GM21717 (cell line): Measurements from ENCODE around the gene ARMC7.
A peak's percentile ranks its signal among the peaks of the same experiment; 100 is the strongest.
"Not testable (repeated sequence)": the region's sequence is repeated elsewhere in the genome, so short reads cannot be mapped to it uniquely, and the experiment has no call there.

Experiments used
- ATAC-seq: cut with Tn5 transposase; IDR thresholded peaks from one replicate; pipeline ENCODE4 v1.9.1; 2021; ENCODE audit warnings: mild to moderate bottlenecking, moderate library complexity; ENCODE audit not compliant: unreplicated experiment

Gene ARMC7

DNA sequence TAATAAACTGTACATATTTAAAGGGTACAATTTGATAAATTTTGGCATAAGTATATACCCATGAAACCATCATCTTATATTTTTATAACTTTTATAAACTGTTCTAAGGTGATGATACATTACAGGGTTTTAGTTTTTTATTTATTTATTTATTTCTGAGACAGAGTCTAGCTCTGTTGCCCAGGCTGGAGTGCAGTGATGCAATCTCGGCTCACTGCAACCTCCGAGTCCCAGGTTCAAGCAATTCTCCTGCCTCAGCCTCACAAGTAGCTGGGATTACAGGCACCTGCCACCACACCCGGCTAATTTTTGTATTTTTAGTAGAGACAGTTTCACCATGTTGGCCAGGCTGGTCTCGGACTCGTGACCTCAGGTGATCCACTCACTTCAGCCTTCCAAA, 18.2 kb downstream of the ARMC7 start:
- not testable (repeated sequence) for ATAC-seq

DNA sequence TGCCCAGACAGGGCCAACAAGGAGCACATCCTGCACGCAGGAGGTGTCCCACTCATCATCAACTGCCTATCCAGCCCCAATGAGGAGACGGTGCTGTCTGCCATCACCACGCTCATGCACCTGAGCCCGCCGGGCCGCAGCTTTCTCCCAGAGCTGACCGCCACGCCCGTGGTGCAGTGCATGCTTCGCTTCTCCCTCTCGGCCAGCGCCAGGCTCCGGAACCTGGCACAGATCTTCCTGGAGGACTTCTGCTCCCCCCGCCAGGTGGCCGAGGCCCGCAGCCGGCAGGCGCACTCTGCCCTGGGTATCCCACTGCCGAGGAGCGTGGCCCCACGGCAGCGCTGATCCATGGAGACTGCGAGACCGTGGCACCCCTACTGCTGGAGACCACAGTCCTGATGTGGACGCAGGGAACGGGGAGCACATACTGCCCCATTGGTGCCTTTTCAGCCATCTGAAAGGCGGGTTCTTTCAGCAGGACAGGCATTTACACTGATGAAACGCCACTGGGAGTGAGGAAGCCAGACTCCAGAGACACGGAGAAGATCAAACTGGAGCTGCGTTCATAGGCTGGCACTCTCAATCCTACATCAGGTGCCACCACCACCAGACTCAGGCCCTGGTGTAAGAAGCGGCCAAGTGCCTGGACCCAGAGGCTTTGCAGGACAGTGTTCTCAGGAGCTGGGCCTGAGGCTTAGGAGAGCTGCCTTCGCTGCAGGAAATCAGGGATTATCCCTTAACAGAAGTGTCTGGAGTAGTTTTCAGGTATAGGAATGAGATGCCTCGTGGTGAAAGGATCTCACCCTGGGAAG, 19.1 kb downstream of the ARMC7 start:
- no peak for ATAC-seq

DNA sequence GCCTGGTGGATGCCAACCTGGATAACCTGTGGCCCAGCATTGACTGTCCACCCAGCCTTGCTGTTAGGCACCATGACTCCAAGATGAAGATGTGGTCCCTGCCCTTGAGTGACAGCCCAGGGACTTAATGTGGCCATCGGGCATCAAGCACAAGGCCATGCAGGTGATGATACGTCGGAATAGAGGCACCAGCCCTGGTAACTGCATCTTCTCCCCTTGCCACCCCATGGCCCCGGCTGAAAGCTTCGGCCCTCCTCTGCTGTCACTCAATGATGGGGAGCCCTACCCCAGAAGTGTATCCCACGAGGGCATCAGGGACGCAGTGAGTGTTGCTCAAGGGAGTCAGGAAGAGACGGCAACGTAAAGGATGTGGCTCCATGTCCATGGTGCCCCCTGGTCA, 19.8 kb downstream of the ARMC7 start:
- ATAC-seq: no peak

DNA sequence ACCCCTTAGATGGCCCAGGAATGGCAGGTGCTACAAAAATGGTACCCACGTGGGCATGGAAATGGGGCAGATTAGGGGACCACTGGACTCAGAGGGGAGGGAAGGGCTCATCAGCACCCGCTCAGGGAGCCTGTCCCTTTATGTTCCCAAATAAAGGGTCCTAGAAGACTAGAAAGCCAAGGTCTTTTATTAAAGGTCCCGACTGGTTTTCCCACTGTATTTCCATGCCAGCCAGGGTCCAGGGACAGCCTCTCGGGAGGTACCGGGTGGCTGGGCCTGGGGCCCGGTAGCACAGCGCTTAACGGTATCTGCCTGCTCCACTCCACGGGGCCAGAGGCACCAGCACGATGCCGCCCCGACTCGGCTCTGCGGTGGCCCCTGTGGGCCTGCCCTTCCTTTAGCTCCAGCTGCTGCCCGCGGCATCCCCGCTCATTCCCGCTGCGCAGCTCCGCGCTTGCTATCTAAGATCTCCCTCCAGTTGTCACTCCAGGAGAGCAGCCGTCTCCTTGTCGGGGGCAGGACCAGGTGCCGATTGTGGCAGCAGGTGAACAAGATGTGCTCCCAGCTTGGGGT, 20.4 kb downstream of the ARMC7 start:
- ATAC-seq: no peak

DNA sequence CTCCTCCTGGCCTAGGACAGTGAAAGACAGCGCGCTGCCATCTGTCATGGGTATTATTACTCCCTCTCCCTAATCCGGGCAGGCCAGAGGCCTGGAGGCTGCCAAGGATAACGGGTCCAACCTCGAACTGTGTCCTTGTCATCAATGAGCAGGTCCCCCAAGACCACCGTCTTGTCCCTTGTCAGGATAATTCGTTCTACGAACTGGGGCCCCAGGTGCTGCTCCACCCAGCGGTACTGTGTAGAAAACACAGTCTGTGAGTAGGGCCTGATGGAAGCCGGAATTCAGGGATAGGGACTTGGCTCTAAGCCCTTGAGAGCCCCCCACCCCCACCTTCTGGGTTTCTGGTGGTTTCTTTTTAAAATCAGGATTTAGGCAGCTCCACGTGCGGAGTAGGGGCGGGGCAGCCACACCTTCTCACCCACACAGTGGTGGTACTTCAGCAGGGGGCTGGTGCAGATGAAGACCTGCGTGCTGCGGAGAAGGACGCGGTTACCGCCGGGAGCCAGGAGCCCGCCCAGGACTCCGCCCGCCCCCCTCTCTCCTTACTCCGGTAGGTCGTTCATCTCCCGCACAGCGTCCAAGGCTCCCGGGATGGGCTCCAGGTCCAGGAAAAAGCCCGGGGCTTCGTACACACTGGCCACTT, 21.0 kb downstream of the ARMC7 start:
- peak; percentile 22 for ATAC-seq

DNA sequence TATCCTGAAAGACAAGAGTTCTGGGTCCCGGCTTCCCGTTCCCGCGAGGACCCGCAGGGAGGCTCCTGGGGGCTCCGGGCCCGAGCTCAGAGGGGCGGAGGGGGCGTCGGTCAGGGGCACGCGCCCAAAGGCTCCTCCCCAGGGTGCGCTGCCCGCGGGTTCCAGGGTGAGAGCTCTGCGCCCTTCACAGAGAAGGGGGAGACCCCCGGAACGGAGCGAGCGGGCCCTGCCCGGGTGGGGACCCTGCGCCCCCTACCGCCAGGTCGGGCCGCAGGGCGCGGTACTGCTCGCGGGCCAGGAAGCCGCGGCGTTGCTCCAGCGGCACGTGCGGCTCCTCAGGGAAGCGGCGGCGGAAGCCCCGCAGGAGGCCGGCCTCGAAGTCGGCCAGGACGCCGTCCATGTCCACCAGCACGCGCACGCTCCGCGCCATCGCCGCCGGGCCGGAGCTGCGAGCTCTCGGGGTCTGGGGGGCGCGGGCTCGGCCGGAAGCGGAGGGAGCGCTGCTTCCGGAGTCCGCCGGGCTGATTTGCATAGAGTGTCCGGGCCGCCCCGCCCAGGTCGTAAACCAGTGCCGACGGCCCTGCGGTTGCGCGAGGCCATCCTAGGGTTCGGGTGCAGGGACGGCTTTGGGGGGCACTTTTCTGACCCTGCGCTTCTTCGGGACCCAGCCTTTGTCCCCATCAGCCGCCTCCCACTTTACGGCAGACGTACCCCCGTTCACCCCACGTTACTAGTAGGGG, 21.7 kb downstream of the ARMC7 start, which contains the start of gene NT5C:
Gene NT5C, minus strand, starts transcription at position 465 of the 740 bp plus-strand sequence. Its CDS starts 35 bp downstream, at position 430.
- ATAC-seq: peak; percentile 67

DNA sequence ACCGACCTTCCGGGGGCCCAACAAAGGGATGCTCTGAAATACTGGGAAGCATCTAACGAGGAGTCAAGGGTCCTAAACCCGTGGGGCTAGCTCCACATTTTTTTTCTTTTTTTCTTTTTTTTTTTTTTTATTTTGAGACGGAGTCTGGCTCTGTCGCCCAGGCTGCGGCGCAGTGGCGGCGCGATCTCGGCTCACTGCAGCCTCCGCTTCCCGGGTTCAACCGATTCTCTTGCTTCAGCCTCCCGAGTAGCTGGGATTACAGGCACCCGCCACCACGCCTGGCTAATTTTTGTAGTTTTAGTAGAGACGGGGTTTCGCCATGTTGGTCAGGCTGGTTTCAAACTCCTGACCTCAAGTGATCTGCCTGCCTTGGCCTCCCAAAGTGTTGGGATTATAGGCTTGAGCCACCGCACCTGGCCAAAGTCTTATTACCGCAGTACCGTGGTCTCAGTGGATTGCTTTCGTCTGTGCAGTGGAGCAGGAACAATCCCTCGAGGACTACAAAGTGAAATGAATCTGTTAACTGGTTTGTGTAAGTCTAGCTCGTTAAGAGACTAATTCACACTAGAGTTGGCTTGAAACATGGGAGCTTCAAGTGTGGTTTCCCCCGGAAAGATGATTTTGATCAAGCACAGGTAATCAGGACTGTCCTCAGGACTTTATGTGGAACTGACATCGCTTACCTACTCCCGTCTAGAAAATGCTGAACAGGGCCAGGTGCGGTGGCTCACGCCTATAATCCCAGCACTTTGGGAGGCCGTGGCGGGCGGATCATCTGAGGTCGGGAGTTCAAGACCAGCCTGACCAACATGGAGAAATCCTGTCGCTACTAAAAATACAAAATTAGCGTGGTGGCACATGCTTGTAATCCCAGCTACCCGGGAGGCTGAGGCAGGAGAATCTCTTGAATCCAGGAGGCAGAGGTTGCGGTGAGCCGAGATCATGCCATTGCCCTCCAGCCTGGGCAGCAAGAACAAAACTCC, 22.5 kb downstream of the ARMC7 start:
- ATAC-seq: not testable (repeated sequence)

DNA sequence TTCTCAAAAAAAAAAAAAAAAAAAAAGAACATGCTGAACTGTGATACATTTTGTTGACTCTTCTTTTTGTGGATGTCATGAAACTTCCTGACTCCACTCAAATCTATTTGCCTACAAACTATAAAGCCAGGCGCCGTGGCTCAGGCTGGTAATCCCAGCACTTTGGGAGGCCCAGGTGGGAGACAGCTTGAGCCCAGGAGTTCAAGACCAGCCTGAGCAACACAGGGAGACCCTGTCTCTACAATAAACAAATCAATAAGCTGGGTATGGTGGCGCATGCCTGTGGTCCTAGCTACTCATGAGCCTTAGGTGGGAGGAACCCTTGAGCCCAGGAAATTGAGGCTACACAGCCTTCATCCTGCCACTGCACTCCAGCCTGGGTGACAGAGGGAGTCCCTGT, 23.2 kb downstream of the ARMC7 start:
- no peak for ATAC-seq

DNA sequence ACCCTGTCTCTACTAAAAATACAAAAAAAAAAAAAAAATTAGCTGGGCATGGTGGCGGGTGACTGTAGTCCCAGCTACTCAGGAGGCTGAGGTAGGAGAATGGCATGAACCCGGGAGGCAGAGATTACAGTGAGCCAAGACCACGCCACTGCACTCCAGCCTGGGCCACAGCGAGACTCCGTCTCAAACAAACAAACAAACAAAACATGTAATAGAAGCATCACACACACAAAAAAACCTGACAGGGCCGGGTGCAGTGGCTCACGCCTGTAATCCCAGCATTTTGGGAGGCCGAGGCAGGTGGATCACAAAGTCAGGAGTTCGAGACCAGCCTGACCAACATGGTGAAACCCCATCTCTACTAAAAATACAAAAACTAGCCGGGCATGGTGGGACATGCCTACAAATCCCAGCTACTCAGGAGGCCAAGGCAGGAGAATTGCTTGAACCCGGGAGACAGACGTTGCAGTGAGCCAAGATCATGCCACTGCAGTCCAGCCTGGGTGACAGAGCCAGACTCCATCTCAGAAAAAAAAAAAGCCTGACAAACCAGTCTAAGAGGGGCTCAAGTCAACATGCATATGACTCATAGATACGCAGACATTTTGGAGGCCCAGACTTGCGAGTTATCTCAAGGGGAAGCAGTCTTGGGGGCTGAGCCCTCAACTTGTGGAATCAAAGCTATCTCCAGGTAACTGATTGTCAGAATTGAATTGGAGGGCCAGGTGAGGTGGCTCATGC, 24.0 kb downstream of the ARMC7 start:
- not testable (repeated sequence) for ATAC-seq

DNA sequence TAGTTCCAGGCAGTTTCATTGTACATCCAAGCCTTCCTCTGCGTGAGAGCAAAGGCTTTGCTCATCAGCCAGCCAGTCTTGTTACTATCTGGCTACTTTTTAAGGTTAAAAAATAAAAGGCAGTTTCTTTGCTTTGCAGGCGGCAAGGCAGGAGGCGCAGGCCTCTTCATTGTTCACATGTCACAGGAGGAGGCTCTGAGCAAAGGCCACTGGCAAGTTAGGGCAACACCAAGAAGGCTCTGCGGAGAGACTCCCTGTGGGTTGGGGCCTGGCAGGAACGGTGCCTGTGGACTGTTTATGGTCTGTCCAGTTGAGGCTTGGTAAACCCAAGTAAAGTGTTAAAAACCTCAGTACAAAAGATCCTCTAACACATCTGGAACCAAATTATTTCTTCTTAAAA, 25.7 kb downstream of the ARMC7 start:
- ATAC-seq: no peak

DNA sequence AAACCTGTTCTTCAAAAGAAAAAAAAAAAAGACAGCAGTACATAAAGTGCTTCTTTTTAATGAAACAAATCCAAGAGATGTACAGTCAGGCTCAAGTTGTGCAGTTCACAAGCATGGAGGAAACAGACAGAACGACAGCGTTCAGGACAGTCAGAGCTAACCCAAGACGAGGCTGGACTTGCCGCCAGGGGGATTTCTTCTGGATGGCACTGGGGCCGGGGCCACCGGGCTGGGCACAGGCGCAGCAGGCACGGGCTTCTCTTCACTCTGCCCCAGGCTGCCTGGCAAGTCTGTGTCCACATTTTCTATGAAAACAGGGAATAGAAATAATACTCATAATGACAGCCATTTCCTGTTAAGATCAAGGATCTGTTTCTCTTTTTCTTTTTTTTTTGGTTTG, 26.2 kb downstream of the ARMC7 start:
- ATAC-seq: no peak

DNA sequence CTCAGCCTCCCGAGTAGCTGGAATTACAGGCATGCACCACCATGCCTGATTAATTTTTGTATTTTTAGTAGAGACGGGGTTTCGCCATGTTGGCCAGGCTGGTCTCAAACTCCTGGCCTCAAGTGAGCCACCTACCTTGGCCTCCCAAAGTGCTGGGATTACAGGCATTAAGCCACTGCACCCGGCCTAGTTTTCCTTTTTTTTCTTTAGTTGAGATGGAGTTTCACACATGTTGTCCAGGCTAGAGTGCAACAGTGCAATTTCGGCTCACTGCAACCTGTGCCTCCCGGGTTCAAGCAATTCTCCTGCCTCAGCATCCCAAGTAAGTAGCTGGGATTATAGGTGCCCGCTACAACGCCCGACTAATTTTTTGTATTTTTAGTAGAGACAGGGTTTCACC, 28.0 kb downstream of the ARMC7 start:
- ATAC-seq: not testable (repeated sequence)

DNA sequence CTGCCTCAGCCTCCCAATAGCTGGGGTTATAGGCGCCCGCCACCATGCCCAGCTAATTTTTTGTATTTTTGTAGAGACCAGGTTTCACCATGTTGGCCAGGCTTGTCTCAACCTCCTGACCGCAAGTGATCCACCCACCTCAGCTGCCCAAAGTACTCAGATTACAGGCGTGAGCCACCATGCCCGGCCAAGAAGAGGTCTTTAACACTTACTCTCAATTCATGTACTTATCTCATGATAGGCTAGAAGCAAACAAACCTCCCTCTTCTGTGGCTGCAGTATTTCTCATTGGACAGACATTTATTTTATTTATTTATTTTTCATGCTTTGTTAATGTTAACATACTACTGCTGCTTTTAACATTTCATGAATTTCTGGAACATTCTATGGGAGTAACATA, 28.8 kb downstream of the ARMC7 start:
- ATAC-seq: no peak

DNA sequence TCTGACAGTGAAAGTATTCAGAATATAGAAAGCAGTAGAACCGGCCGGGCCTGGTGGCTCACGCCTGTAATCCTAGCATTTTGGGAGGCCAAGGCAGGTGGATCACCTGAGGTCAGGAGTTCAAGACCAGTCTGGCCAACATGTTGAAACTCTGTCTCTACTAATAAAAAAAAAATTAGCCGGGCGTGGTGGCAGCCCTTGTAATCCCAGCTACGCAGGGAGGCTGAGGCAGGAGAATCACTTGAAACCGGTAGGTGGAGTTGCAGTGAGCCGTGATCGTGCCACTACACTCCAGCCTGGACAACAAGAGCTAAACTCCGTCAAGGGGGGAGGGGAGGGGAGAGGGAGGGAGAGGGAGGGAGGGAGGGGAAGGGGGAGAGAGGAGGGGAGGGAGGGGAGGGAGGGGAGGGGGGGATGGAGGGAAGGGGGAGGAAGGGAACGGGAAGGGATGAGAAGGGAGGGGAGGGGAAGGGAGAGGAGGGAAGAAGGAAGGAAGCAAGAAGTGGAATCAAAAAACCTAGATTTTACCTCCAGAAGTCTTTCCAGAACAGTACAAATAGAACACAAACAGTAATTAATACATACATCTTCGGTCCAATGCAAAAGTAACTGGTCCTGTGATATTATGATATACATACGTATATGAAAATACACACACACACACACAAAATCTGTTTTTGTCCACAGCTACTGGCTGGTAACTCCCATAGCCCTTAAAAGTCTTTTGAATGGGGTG, 32.6 kb downstream of the ARMC7 start:
- ATAC-seq: no peak

DNA sequence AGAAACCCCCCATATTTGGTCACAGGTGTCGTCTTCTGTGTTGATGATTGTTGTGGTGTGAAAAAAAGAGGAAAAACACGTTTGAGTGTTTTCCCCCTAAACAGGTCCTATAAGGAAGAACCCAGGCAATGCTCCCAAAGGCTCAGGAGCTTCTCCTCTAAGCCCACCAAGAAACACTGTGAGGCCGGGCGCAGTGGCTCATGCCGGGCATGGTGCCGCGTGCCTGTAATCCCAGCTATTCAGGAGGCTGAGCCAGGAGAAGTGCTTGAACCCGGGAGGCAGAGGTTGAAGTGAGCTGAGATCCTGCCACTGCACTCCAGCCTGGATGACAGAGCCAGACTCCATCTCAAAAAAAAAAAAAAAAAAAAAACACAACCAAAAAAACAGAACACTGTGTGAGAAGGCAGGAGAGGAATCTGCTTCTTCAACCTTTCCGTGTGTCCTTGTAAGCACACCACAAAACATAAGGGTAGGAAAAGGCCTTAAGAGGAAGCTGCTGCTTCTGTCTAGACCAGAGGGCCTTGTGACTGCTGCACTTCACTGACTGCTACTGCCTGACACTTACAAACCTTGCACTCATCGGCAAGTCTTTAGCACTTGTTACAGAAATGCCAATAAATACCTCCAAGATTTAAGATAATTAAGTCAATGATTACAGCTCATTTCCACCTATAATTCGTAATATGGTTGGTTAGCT, 35.2 kb downstream of the ARMC7 start:
- ATAC-seq: no peak

DNA sequence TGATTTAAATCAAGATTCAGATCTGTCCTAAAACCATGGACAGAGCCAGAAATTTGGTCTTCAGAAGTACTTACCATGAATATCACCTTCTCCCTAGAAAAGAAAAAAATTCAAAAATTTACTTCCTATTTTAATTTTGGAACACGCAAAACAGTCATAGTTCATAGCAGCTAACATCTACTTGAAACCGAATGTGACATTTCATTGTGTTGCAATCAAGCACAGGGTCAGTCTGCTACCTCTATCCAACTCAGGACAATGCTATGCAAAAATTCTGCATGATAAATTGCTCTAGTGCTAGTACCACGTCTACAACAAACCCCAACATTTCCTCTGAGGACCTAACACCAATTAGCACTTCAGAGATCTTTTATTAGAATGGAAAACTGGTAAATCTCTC, 36.8 kb downstream of the ARMC7 start:
- no peak for ATAC-seq

DNA sequence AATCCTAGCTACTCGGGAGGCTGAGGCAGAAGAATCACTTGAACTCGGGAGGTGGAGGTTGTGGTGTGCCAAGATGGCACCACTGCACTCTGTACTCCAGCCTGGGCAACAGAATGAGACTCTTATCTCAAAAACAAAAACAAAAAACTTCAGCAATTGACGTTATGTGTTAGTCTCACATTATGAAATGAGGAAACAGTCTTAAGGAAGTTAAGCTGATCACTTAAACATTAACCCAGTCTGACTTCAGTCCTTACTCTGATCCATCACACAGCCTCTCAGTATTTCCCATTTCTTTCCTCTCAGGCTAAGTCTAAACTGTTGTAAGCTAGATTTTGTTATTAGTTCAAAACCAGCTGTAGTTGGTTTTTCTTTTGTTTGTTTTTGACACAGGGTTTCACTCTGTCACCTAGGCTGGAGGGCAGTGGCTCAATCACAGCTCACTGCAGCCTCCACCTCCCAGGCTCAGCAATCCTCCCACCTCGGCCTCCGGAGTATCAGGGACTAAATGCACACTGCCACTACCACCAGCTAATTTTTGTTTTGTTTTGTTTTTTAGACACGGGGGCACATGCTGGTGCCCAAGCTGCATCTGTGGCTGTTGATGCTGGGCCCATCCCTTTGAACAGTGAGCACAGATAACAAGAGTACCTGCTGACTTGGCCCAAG, 38.2 kb downstream of the ARMC7 start:
- no peak for ATAC-seq

DNA sequence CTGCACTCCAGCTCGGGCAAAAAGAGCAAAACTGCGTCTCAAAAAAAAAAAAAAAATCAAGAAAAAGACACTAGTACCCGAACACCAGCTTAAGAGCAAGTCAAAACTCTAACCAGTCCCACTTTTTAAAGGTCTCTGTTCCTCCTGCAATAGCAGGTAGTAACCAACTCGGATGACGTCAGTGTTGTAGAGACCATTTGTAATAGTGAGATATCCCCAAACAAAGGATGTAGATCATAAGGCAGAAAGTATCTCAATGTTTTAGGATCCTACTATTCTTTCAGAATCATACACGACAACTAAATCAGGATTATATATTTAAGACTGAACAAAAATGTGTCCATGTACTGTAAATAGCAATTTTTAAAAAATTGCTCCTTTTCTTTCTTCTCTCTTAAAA, 42.2 kb downstream of the ARMC7 start:
- ATAC-seq: no peak
